Measurements from ENCODE around the gene ZFPM1. TPM values are rescaled to one million over a fixed set of nuclear protein-coding genes. Genes with fewer than 3 reads are reported as not detected.

The ZFPM1 gene
- total and polyA plus RNA-seq, 2 experiments from 2014 or later, result 0.53 to 2.2 TPM

GRCh38 chr16:88437367-88437964, 15.6 kb upstream of the ZFPM1 start:
- Histone ChIP-seq H3K4me1 (ENCODE audit: insufficient read depth) (no peaks in the 10 kb centered on the region; the same call in 1 of the 2 replicates), H3K27me3 (ENCODE audit: insufficient read depth) (no peaks in the 10 kb centered on the region), H3K36me3 (ENCODE audit: insufficient read depth) (no peaks in the 10 kb centered on the region), H4K20me1 (replicated peaks; ENCODE audit: insufficient read depth) (no peaks in the 10 kb centered on the region), H2AFZ (0 out of 2 replicates have a peak overlapping the region, but pooled peaks have one; percentile 18), H3K4me2 (no peak overlapping the region), H3F3A (replicated peaks; ENCODE audit: low read depth) (no peaks in the 10 kb centered on the region), H3K9me2 (ENCODE audit: insufficient read depth) (no peaks in the 10 kb centered on the region), H3K4me3 (peak overlapping the region; percentile 35; the same call in 1 of the 2 replicates), H3K27ac (ENCODE audit: low read depth) (no peak overlapping the region), H3K79me2 (replicated peaks; ENCODE audit: insufficient read depth) (no peaks in the 10 kb centered on the region)
- no peaks in the 10 kb centered on the region for H3K4me1 Mint-ChIP-seq
- no peak overlapping the region for H3K4me3 Mint-ChIP-seq
- DNase-seq (ENCODE audit: low spot score) (peak; percentile 92), ATAC-seq (peak; percentile 85)
- H3K9me3 Mint-ChIP-seq, result no peaks in the 10 kb centered on the region
- H3K27me3 Mint-ChIP-seq (ENCODE audit: insufficient read depth, low read depth, poor library complexity), result peaks cover 4% of the 10 kb centered on the region
- TF ChIP-seq EZH2 (IDR thresholded peaks at IDR 0.05; ENCODE audit: low read depth, unreplicated experiment), result no peak
- TF ChIP-seq, protein P1, sequence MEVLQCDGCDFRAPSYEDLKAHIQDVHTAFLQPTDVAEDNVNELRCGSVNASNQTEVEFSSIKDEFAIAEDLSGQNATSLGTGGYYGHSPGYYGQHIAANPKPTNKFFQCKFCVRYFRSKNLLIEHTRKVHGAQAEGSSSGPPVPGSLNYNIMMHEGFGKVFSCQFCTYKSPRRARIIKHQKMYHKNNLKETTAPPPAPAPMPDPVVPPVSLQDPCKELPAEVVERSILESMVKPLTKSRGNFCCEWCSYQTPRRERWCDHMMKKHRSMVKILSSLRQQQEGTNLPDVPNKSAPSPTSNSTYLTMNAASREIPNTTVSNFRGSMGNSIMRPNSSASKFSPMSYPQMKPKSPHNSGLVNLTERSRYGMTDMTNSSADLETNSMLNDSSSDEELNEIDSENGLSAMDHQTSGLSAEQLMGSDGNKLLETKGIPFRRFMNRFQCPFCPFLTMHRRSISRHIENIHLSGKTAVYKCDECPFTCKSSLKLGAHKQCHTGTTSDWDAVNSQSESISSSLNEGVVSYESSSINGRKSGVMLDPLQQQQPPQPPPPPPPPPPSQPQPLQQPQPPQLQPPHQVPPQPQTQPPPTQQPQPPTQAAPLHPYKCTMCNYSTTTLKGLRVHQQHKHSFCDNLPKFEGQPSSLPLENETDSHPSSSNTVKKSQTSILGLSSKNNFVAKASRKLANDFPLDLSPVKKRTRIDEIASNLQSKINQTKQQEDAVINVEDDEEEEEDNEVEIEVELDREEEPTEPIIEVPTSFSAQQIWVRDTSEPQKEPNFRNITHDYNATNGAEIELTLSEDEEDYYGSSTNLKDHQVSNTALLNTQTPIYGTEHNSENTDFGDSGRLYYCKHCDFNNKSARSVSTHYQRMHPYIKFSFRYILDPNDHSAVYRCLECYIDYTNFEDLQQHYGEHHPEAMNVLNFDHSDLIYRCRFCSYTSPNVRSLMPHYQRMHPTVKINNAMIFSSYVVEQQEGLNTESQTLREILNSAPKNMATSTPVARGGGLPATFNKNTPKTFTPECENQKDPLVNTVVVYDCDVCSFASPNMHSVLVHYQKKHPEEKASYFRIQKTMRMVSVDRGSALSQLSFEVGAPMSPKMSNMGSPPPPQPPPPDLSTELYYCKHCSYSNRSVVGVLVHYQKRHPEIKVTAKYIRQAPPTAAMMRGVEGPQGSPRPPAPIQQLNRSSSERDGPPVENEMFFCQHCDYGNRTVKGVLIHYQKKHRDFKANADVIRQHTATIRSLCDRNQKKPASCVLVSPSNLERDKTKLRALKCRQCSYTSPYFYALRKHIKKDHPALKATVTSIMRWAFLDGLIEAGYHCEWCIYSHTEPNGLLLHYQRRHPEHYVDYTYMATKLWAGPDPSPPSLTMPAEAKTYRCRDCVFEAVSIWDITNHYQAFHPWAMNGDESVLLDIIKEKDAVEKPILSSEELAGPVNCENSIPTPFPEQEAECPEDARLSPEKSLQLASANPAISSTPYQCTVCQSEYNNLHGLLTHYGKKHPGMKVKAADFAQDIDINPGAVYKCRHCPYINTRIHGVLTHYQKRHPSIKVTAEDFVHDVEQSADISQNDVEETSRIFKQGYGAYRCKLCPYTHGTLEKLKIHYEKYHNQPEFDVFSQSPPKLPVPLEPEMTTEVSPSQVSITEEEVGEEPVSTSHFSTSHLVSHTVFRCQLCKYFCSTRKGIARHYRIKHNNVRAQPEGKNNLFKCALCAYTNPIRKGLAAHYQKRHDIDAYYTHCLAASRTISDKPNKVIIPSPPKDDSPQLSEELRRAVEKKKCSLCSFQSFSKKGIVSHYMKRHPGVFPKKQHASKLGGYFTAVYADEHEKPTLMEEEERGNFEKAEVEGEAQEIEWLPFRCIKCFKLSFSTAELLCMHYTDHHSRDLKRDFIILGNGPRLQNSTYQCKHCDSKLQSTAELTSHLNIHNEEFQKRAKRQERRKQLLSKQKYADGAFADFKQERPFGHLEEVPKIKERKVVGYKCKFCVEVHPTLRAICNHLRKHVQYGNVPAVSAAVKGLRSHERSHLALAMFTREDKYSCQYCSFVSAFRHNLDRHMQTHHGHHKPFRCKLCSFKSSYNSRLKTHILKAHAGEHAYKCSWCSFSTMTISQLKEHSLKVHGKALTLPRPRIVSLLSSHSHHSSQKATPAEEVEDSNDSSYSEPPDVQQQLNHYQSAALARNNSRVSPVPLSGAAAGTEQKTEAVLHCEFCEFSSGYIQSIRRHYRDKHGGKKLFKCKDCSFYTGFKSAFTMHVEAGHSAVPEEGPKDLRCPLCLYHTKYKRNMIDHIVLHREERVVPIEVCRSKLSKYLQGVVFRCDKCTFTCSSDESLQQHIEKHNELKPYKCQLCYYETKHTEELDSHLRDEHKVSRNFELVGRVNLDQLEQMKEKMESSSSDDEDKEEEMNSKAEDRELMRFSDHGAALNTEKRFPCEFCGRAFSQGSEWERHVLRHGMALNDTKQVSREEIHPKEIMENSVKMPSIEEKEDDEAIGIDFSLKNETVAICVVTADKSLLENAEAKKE (CRISPR knock-in tag; IDR thresholded peaks at IDR 0.05), result no peak
- TF ChIP-seq ZNF331 (CRISPR knock-in tag; IDR thresholded peaks at IDR 0.05; ENCODE audit: low read depth), result no peak
- TF ChIP-seq POLR2AphosphoS5 (IDR thresholded peaks at IDR 0.05; ENCODE audit: low read depth), result no peak
- no peak for TF ChIP-seq CREB1 (CRISPR knock-in tag; IDR thresholded peaks at IDR 0.05; ENCODE audit: low read depth)
- no peak for TF ChIP-seq EZH2phosphoT487 (IDR thresholded peaks at IDR 0.05; ENCODE audit: unreplicated experiment)
- no peak for TF ChIP-seq ZNF114 (CRISPR knock-in tag; IDR thresholded peaks at IDR 0.05)
- TF ChIP-seq, protein P2, sequence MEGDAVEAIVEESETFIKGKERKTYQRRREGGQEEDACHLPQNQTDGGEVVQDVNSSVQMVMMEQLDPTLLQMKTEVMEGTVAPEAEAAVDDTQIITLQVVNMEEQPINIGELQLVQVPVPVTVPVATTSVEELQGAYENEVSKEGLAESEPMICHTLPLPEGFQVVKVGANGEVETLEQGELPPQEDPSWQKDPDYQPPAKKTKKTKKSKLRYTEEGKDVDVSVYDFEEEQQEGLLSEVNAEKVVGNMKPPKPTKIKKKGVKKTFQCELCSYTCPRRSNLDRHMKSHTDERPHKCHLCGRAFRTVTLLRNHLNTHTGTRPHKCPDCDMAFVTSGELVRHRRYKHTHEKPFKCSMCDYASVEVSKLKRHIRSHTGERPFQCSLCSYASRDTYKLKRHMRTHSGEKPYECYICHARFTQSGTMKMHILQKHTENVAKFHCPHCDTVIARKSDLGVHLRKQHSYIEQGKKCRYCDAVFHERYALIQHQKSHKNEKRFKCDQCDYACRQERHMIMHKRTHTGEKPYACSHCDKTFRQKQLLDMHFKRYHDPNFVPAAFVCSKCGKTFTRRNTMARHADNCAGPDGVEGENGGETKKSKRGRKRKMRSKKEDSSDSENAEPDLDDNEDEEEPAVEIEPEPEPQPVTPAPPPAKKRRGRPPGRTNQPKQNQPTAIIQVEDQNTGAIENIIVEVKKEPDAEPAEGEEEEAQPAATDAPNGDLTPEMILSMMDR (conservative IDR thresholded peaks at IDR 0.05; ENCODE audit: low read depth in 2 of 2), result peak; percentile 73 to 96
- no peak overlapping the region for H3K27ac Mint-ChIP-seq
- no peaks in the 10 kb centered on the region for H3K36me3 Mint-ChIP-seq (ENCODE audit: low read depth)

Data from GM23338 (cell line).